WI38 (cell line): ENCODE data around the gene EXOSC5.

Experiments used
- H3K4me3 ChIP-seq: 2 replicates; pipeline ENCODE4 v1.5.1; 2011; ENCODE audit warnings: low read depth, mild to moderate bottlenecking, control low read depth, low read length
- CTCF ChIP-seq: IDR thresholded peaks from 2 replicates; pipeline ENCODE4 v1.5.1; 2012; ENCODE audit warnings: low read depth, mild to moderate bottlenecking, control low read depth, low read length

EXOSC5 gene

DNA sequence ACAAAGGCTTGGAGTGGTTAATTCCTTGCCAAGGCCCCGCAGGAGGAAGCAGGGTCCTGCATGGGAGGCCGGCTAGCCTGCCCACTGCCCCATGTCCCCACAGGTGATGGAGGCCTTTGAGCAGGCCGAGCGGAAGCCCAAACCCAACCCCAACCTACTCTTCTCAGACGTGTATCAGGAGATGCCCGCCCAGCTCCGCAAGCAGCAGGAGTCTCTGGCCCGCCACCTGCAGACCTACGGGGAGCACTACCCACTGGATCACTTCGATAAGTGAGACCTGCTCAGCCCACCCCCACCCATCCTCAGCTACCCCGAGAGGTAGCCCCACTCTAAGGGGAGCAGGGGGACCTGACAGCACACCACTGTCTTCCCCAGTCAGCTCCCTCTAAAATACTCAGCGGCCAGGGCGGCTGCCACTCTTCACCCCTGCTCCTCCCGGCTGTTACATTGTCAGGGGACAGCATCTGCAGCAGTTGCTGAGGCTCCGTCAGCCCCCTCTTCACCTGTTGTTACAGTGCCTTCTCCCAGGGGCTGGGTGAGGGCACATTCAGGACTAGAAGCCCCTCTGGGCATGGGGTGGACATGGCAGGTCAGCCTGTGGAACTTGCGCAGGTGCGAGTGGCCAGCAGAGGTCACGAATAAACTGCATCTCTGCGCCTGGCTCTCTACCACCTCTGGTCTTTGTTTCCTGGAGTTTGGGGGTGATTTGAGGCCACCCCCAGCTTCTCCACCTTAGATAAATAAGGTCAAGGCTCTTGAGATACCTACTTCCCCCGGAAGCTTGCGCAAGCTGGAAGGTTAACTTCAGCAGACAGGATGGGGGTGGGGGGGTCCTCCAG, 27.4 kb upstream of the EXOSC5 start:
- H3K4me3 ChIP-seq = no peak overlapping the region
- TF ChIP-seq CTCF = no peak

DNA sequence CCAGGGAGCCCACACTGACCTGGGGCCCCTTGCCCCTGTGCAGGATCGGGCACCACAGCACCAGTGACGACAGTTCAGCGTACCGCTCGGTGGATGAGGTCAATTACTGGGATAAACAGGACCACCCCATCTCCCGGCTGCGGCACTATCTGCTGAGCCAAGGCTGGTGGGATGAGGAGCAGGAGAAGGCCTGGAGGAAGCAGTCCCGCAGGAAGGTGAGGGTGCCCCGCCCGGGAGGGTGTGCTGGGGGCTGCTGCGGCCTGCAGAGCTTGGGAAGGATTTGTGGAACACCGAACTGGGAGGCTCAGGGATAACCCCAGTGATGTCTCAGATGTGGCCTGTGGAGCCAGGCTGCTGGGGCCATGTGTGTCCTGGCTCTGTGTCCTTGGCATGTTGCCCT, 25.8 kb upstream of the EXOSC5 start:
- no peak for TF ChIP-seq CTCF
- no peak overlapping the region for H3K4me3 ChIP-seq

GRCh38 chr19:41422456-41422855, 25.3 kb upstream of the EXOSC5 start:
- H3K4me3 ChIP-seq = no peak overlapping the region
- TF ChIP-seq CTCF = no peak

- no peak for TF ChIP-seq CTCF
- no peak overlapping the region for H3K4me3 ChIP-seq
Measured at GRCh38 chr19:41421973-41422372, 24.8 kb upstream of the EXOSC5 start.

DNA sequence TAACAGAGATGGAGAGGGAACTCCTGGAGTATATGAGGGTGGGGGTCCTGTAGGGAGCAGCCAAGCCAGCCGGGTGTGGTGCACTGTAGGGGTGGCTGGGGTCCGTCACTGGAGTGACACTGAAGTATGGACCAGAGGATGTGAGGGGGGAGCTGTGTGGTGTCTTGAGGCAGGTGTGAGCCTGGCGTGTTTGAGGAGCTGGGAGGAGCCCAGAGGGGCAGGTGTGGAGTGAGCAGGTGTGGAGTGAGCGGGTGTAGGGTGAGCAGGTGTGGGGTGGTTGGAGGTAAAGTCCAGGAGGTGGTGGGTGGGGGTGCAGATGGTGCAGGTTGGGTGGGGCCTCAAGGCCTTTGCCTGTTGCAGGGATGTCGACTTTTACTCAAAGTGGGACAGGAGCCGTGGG, 24.2 kb upstream of the EXOSC5 start:
- TF ChIP-seq CTCF = no peak
- no peak overlapping the region for H3K4me3 ChIP-seq

DNA sequence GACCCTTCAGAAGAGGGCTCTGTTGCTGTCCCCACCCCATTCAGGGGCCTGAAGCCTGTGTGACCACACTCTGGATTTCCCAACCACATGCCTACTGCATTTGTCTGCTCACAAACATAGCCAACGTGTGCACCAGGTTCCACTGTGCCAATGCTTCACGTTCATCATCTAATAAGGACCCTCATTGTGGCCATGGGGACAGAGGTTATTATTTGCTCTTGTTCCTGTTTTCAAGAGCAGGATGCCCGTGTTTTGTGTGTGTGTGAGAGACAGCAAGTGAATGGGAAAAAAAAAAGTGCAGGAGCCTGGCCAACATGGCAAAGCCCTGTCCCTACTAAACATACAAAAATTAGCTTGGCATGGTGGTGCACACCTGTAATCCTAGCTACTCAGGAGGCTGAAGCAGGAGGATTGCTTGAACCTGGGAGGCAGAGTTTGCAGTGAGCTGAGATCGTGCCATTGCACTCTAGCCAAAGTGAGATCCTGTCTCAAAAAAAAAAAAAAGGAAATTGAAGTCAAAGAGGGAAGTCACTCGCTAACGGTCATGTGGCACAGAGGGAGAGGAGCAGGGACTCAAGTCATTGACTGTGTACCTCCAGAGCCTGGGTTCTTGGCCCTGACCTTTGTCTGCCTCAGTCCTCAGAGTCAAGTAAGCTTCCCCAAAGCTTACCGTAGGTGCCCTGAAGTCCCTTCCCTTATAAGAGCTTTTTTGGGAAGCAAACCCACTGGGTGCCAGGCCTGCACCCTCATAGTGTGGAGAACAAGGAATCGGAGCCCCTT, 23.1 kb upstream of the EXOSC5 start:
- TF ChIP-seq CTCF = no peak
- no peak overlapping the region for H3K4me3 ChIP-seq

DNA sequence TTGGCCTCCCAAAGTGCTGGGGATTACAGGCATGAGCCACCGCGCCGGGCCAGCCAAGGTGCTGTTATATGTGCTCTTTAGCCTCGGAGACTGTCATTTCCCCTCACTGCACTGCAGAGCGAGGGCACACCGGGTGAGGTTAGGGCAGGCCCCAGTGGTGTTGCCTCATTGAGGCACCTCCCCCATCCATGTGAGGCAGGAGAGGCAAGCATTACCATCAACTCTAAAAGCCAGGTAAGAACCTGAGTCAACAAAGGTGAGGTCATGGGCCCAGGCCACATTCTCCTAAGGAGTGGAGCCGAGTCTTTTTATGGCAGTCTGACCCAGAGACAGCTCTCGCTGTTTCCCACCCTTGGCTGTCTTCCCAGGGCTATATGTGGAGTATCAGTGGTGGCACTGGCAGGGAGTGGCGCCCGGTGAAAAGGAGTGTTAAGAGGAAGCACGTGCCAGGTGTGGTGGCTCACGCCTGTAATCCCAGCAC, 19.1 kb upstream of the EXOSC5 start:
- H3K4me3 ChIP-seq = no peak overlapping the region
- no peak for TF ChIP-seq CTCF
